ENCODE results near the gene TNIP2.

DNA sequence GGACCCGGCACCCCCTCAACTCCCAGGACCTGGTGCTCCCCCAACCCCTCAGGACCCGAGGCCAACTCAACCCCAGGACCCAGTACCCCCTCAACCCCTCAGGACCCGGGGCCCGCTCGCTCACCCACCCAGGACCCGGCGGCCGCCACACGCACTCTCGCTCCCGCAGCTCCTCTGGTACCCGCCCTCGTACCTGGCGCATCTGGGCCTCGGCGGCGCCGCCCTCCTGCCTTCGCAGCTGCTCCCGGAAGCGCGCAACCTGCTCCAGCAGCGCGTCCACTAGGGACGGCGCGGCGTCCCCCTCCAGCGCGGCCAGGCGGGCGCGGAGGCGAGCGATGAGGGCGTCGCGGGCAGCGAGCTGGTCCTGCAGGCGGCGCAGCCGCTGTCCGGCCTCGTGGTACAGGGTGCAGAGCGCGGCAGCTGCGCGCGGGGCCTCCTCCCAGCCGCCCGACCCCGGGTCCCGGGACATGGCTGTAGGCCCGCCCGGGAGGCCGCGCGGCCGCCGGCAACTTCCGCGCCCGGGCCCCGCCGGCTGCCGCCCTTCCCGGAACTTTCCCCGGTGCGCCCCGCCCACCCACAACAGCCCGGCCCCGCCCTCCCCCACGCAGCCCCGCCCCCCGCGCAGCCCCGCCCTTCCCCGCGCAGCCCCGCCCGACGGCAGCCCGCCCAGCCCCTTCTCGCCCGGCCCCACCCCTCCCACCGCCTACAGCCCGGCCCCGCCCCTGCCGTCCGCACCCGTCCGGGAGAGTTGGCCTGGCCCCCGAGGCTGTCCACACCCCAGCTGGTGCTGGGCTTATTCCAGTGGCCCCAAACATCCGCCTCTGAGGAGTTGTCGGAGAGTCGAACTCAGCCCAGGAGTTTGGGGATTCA is at the start of gene TNIP2:
- TF ChIP-seq, protein P1, sequence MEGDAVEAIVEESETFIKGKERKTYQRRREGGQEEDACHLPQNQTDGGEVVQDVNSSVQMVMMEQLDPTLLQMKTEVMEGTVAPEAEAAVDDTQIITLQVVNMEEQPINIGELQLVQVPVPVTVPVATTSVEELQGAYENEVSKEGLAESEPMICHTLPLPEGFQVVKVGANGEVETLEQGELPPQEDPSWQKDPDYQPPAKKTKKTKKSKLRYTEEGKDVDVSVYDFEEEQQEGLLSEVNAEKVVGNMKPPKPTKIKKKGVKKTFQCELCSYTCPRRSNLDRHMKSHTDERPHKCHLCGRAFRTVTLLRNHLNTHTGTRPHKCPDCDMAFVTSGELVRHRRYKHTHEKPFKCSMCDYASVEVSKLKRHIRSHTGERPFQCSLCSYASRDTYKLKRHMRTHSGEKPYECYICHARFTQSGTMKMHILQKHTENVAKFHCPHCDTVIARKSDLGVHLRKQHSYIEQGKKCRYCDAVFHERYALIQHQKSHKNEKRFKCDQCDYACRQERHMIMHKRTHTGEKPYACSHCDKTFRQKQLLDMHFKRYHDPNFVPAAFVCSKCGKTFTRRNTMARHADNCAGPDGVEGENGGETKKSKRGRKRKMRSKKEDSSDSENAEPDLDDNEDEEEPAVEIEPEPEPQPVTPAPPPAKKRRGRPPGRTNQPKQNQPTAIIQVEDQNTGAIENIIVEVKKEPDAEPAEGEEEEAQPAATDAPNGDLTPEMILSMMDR (IDR thresholded peaks at IDR 0.05), result peak in 3 of 4 experiments; percentile 44 to 68 (median 44)
- TF ChIP-seq POLR2A (IDR thresholded peaks at IDR 0.05), result peak; percentile 26 to 81

Data from uterus (tissue), 2 donors.